Chondrocyte (in vitro differentiated cells): Measurements from ENCODE around the gene LMO7. TPM values are rescaled to one million over a fixed set of nuclear protein-coding genes. Genes with fewer than 3 reads are reported as not detected.

Source experiments
- DNase-seq: peaks from one replicate; pipeline ENCODE4 v3.0.0; 2021; ENCODE audit warnings: mixed read lengths, low spot score
- H3K27ac Mint-ChIP-seq: one replicate; pipeline ENCODE4 v1.8.0; 2021; ENCODE audit warnings: mild to moderate bottlenecking, moderate library complexity, mixed read lengths; ENCODE audit not compliant: unreplicated experiment
- H3K27me3 Mint-ChIP-seq: 2 replicates; pipeline ENCODE4 v1.8.0; 2021; ENCODE audit warnings: low read depth, mixed read lengths
- H3K36me3 Mint-ChIP-seq: 2 replicates; pipeline ENCODE4 v1.8.0; 2021; ENCODE audit warnings: low read depth, mixed read lengths
- H3K4me1 Mint-ChIP-seq: 2 replicates; pipeline ENCODE4 v1.8.0; 2021; ENCODE audit warnings: low read depth, mild to moderate bottlenecking, mixed read lengths
- H3K4me3 Mint-ChIP-seq: one replicate; pipeline ENCODE4 v1.8.0; 2021; ENCODE audit warnings: mild to moderate bottlenecking, moderate library complexity, mixed read lengths; ENCODE audit not compliant: unreplicated experiment
- H3K9me3 Mint-ChIP-seq: 2 replicates; pipeline ENCODE4 v1.8.0; 2021; ENCODE audit warnings: low read depth, mixed read lengths
- total RNA-seq: library from RNA; stranded (reverse); gene quantifications from 3 replicates; pipeline ENCODE4 v1.2.1, GENCODE V29; 2021
- TF ChIP-seq, protein P1 (sequence below): fragments of 200-600 bp; sonication (generic); IDR thresholded peaks from 2 replicates; pipeline ENCODE4 v1.5.0; 2021; ENCODE audit warnings: antibody characterized with exemption, mild to moderate bottlenecking, moderate library complexity

Gene LMO7
- total RNA-seq, 1 donor from 2014 or later: 199 TPM

DNA sequence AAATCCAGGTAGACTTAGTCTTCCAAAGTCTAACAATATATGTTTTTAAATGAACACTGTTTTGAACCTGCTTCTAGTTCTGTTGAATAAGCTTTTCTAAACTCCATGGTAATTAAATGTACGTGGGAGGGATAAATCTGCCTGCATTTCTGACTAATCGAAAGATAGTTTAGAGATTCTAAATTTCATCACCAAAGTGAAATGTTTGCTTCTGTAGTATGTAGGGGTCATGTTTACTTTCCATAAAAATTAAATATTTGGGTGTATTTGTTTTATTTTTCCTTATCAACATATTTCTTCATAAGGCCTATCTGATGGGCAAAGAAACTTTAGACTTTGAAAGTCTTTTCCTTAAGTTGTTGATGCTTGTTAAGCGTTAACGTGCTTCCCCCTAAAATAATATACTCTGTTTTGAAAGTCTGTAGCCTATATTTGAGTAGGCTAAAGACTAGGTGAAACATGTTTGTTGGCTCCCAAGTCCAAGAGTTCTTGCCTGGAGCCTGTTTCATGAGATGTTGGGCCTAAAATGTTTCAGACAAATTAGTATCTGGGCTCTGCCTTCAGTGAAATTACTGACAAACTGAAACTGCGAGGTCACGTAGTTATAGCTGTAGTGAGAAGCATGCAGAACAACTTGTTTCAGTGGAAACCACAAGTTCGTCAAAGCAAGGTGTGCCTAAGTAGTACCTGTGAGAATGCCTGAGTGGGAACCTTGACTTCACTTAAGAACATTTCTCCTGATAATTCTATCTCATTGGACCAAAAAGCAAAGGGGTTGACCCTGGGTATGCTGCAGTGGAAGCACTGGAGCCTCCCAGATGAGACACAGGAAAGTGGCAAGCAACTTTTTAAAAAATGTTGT lies 126.2 kb downstream of the LMO7 start:
- H3K27ac Mint-ChIP-seq: peak overlapping the region; percentile 50
- TF ChIP-seq, protein P1, sequence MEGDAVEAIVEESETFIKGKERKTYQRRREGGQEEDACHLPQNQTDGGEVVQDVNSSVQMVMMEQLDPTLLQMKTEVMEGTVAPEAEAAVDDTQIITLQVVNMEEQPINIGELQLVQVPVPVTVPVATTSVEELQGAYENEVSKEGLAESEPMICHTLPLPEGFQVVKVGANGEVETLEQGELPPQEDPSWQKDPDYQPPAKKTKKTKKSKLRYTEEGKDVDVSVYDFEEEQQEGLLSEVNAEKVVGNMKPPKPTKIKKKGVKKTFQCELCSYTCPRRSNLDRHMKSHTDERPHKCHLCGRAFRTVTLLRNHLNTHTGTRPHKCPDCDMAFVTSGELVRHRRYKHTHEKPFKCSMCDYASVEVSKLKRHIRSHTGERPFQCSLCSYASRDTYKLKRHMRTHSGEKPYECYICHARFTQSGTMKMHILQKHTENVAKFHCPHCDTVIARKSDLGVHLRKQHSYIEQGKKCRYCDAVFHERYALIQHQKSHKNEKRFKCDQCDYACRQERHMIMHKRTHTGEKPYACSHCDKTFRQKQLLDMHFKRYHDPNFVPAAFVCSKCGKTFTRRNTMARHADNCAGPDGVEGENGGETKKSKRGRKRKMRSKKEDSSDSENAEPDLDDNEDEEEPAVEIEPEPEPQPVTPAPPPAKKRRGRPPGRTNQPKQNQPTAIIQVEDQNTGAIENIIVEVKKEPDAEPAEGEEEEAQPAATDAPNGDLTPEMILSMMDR: no peak
- peaks cover 2% of the 10 kb centered on the region for H3K36me3 Mint-ChIP-seq
- no peak for DNase-seq
- no peak overlapping the region for H3K4me3 Mint-ChIP-seq
- no peaks in the 10 kb centered on the region for H3K27me3 Mint-ChIP-seq
- H3K9me3 Mint-ChIP-seq: no peaks in the 10 kb centered on the region
- peaks cover 65% of the 10 kb centered on the region for H3K4me1 Mint-ChIP-seq

DNA sequence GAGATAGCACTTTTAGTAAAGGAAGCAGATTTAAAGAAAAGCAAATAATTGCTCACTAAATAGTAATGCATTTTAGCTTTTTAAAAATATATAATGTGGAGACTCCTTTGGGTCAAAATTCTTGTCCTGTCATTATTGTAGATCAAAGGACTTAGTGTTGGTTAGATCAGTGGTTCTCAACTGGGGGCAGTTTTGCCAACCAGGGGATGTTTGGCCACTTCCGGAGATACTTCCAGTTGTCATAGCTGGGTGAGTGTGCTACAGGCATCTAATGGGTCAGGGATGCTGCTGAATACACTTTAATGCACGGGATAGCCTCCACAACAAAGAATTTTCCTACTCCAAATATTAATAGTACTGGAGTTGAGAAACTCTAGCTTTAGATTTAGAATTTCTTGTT lies 126.8 kb downstream of the LMO7 start:
- peaks cover 2% of the 10 kb centered on the region for H3K36me3 Mint-ChIP-seq
- H3K4me3 Mint-ChIP-seq: no peak overlapping the region
- H3K4me1 Mint-ChIP-seq: peaks cover 68% of the 10 kb centered on the region
- H3K27ac Mint-ChIP-seq: no peak overlapping the region
- H3K9me3 Mint-ChIP-seq: no peaks in the 10 kb centered on the region
- TF ChIP-seq, protein P1: no peak
- no peaks in the 10 kb centered on the region for H3K27me3 Mint-ChIP-seq
- DNase-seq: no peak

DNA sequence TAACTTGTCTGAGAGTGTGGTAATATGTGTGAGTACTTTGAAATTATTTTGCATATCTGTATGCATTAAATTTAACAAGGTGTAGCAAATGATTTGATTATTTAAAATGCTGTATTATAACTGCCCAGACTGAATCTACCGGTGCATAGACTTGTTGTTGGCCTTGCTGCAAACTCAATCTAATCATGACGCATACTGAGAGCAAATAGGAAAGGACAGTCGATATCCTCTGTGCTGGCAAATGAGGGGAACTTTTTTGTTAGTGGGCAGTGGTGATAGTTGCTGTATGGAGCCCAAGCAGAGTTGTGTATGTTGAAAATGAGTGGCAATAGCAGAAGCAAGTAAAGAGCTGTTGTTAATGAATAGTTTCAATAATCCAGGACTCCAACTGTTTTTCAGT lies 127.4 kb downstream of the LMO7 start:
- no peaks in the 10 kb centered on the region for H3K27me3 Mint-ChIP-seq
- TF ChIP-seq, protein P1: no peak
- H3K9me3 Mint-ChIP-seq: no peaks in the 10 kb centered on the region
- DNase-seq: no peak
- peaks cover 70% of the 10 kb centered on the region for H3K4me1 Mint-ChIP-seq
- no peak overlapping the region for H3K27ac Mint-ChIP-seq
- peaks cover 2% of the 10 kb centered on the region for H3K36me3 Mint-ChIP-seq
- H3K4me3 Mint-ChIP-seq: no peak overlapping the region

DNA sequence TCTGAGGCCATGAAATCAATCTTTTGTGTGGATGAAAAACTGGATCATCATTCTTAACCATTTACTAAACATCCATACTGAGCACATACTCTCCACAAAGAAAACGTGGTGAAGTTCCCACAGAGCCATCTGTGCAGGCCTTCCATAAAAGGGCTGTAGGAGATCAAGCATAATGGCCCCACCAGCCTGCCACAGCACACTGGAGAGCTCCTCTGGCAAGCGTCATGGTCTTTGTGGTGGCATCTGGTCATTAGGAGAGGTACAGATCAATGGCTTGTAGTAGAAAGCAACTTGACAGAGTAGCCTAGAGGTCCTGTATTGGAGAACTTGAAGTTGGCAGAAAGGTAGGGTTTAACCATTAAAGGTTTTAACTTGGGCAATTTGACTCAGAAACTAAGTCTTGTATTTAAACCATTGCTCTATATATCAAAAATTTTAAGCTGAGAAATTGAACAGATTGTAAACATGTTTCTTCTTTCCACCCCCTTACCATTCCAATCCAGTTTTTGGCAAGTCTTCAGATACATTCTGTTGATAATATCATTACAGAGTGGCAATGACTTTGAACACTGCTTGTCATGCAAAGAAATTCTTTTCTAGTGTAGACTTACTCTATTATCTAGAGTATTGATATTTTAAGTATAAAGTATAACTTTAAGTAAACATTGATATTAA lies 128.3 kb downstream of the LMO7 start:
- TF ChIP-seq, protein P1: no peak
- no peaks in the 10 kb centered on the region for H3K27me3 Mint-ChIP-seq
- peak overlapping the region; percentile 62 for H3K27ac Mint-ChIP-seq
- no peaks in the 10 kb centered on the region for H3K9me3 Mint-ChIP-seq
- H3K36me3 Mint-ChIP-seq: peaks cover 2% of the 10 kb centered on the region
- H3K4me3 Mint-ChIP-seq: no peak overlapping the region
- DNase-seq: no peak
- peaks cover 65% of the 10 kb centered on the region for H3K4me1 Mint-ChIP-seq

DNA sequence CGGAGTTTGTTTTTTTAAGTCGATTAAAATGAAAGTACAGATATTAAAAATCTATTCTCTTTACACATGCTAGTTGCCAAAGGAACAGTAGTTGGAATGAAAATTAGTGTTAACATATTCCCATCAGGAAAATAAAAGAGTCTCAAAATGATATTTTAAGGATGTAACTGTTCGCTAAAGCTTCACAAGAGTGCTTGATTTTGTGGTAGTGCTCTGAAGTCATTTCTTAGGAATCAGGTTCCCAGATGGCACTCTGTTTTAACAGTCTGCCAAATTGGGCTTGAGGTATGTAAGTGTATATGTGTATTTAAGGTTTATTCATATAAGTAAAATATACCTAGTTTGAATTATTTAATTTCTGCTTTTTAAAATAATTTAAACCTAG lies 128.8 kb downstream of the LMO7 start:
- DNase-seq: no peak
- TF ChIP-seq, protein P1: no peak
- Mint-ChIP-seq H3K27me3 (no peaks in the 10 kb centered on the region), H3K9me3 (no peaks in the 10 kb centered on the region), H3K4me3 (no peak overlapping the region), H3K4me1 (peaks cover 66% of the 10 kb centered on the region), H3K36me3 (peaks cover 2% of the 10 kb centered on the region), H3K27ac (no peak overlapping the region)
